Psoas muscle (tissue), 8 donors: ENCODE results near the gene PKM. TPM values are rescaled to one million over a fixed set of nuclear protein-coding genes. Genes with fewer than 3 reads are reported as not detected.
"Not testable (repeated sequence)": the region's sequence is repeated elsewhere in the genome, so short reads cannot be mapped to it uniquely, and the experiment has no call there.

Experiments used
- ATAC-seq, 4 donors: fragments of 200-7000 bp; cut with Tn5 transposase; one replicate each; pipeline ENCODE4 v1.9.1; 2020; ENCODE audit warnings: moderate library complexity in 3 of 4, mild to moderate bottlenecking in 2 of 4
- DNase-seq, 2 donors: peaks; one replicate each; pipeline ENCODE4 v3.0.0-alpha.2; 2020
- H3K27ac ChIP-seq: fragments of 200-600 bp; one replicate; pipeline ENCODE4 v1.8.0; 2022
- H3K27me3 ChIP-seq, 3 donors: fragments of 200-600 bp in 1 of 3; one replicate each; pipeline versions ENCODE4 v1.6.1 to v1.8.0; 2013 to 2022; ENCODE audit warnings: low read length in 2 of 3, mild to moderate bottlenecking in 2 of 3, moderate library complexity in 1 of 3; ENCODE audit not compliant: insufficient read depth in 3 of 3
- H3K36me3 ChIP-seq, 2 donors: fragments of 200-600 bp in 1 of 2; one replicate each; pipeline versions ENCODE4 v1.6.1 to v1.8.0; 2013 to 2022; ENCODE audit warnings: low read depth in 1 of 2, mild to moderate bottlenecking in 1 of 2, moderate library complexity in 1 of 2; ENCODE audit not compliant: insufficient read depth in 1 of 2
- H3K4me1 ChIP-seq: fragments of 200-600 bp; one replicate; pipeline ENCODE4 v1.8.0; 2022
- H3K4me3 ChIP-seq: fragments of 200-600 bp; one replicate; pipeline ENCODE4 v1.8.0; 2022; ENCODE audit warnings: mild to moderate bottlenecking
- H3K9me3 ChIP-seq: fragments of 200-600 bp; one replicate; pipeline ENCODE4 v1.8.0; 2022
- CTCF ChIP-seq: fragments of 200-600 bp; IDR thresholded peaks from one replicate; pipeline ENCODE4 v1.8.0; 2022; ENCODE audit warnings: antibody characterized with exemption
- WGBS, 3 donors: extraction: QIAGEN DNeasy Blood & Tissue Kit; methylation state at CpG; one replicate each; pipeline versions ENCODE4 v1.1.6 to v1.1.7; 2013; 5-methylcytosine and 5-hydroxymethylcytosine counted together
- intact Hi-C, 2 donors: fragments of 100-400 bp; cut with DNase I; formaldehyde crosslinking; loops; one replicate each; pipeline versions ENCODE4 v1.11.0 to v1.14.2; 2022
- polyA plus RNA-seq, 3 donors: library from polyadenylated mRNA; stranded (reverse); fragments of 200-250 nt; gene quantifications; one replicate each; pipeline ENCODE4 v1.2.3, GENCODE V29; 2013
- total RNA-seq, 4 donors: library from RNA; stranded (reverse); fragmentation: NEBNext Ultra II Directional in 2 of 4; extraction: Animal tissue kit (Norgen Biotek cat#: 25700) in 2 of 4; gene quantifications; one replicate each; pipeline versions ENCODE4 v1.2.1 to v1.2.4, GENCODE V29; 2021 to 2023
- donor health status: healthy with polysubstance abuse.
- donor health status: DM: no; HTN: no; CAD: no; lungs with moderate emphysema.
- donor health status: Bipolar disorder and iron deficiency.
- donor health status: healthy.
- donor health status: DM: yes; HTN: yes; CAD: no.
- donor health status: DM: no; HTN: no; CAD: no.
- donor health status: DM: no; HTN: no; CAD: no.
- donor health status: DM: yes; HTN: yes; CAD: no.

The PKM gene
- total and polyA plus RNA-seq, 7 donors: 513 to 1,170 (median 958) TPM

- H3K27ac ChIP-seq: no peak overlapping the region
- TF ChIP-seq CTCF: no peak
- no peaks in the 10 kb centered on the region for H3K4me1 ChIP-seq
- no peaks in the 10 kb centered on the region for H3K27me3 ChIP-seq
- no peaks in the 10 kb centered on the region for H3K9me3 ChIP-seq
- 83 to 84% (median 84%) methylated on average over 12 of the region's 12 CpGs for WGBS, 3 donors
- intact Hi-C loops: no loop called here
- no peak for DNase-seq
- H3K36me3 ChIP-seq: no peaks in the 10 kb centered on the region
- no peak overlapping the region for H3K4me3 ChIP-seq
- no peak for ATAC-seq
These were observed 57.0 kb downstream of the PKM start for GRCh38 chr15:72173864-72174550.

- ATAC-seq (no peak), DNase-seq (no peak)
- no peaks in the 10 kb centered on the region for H3K27me3 ChIP-seq
- intact Hi-C loops: no loop called here
- H3K4me3 ChIP-seq: no peak overlapping the region
- H3K36me3 ChIP-seq: no peaks in the 10 kb centered on the region
- WGBS, 3 donors: 80 to 88% (median 88%) methylated on average over 6 of the region's 6 CpGs
- H3K4me1 ChIP-seq: no peaks in the 10 kb centered on the region
- H3K9me3 ChIP-seq: no peaks in the 10 kb centered on the region
- H3K27ac ChIP-seq: no peak overlapping the region
- no peak for TF ChIP-seq CTCF
These were observed 57.6 kb downstream of the PKM start for GRCh38 chr15:72173401-72173800.

GRCh38 chr15:72172796-72173195, 58.2 kb downstream of the PKM start:
- H3K27me3 ChIP-seq: no peaks in the 10 kb centered on the region
- intact Hi-C loops: no loop called here
- H3K4me3 ChIP-seq: no peak overlapping the region
- 87 to 90% (median 89%) methylated on average over 5 of the region's 5 CpGs for WGBS, 3 donors
- H3K36me3 ChIP-seq: no peaks in the 10 kb centered on the region
- DNase-seq: no peak
- no peak for TF ChIP-seq CTCF
- H3K9me3 ChIP-seq: no peaks in the 10 kb centered on the region
- no peaks in the 10 kb centered on the region for H3K4me1 ChIP-seq
- ATAC-seq: no peak
- H3K27ac ChIP-seq: no peak overlapping the region

GRCh38 chr15:72171978-72172377, 59.0 kb downstream of the PKM start:
- H3K4me1 ChIP-seq, H3K36me3 ChIP-seq, ATAC-seq, H3K9me3 ChIP-seq, intact Hi-C loops, H3K4me3 ChIP-seq, DNase-seq, H3K27me3 ChIP-seq, H3K27ac ChIP-seq: not testable (repeated sequence)
- 78 to 87% (median 85%) methylated on average over 10 of the region's 10 CpGs for WGBS, 3 donors

- H3K4me3 ChIP-seq: no peak overlapping the region
- no peak overlapping the region for H3K27ac ChIP-seq
- H3K4me1 ChIP-seq: no peaks in the 10 kb centered on the region
- no peaks in the 10 kb centered on the region for H3K9me3 ChIP-seq
- no peaks in the 10 kb centered on the region for H3K27me3 ChIP-seq
- no peaks in the 10 kb centered on the region for H3K36me3 ChIP-seq
- no peak for TF ChIP-seq CTCF
- 93 to 95% (median 95%) methylated on average over 7 of the region's 7 CpGs for WGBS, 3 donors
- intact Hi-C loops: no loop called here
- no peak for ATAC-seq
- no peak for DNase-seq
These were observed 60.3 kb downstream of the PKM start for GRCh38 chr15:72170691-72171090.
